ENCODE results near the gene CROCC2. TPM values are rescaled to one million over a fixed set of nuclear protein-coding genes. Genes with fewer than 3 reads are reported as not detected.

Gene CROCC2
- total RNA-seq, 1 experiment from 2014 or later, result not detected

GRCh38 chr2:240982821-240983281, 76.7 kb downstream of the CROCC2 start:
- DNase-seq (ENCODE audit: extremely low read depth, low read depth), result no peak

GRCh38 chr2:240983361-240983995, 77.3 kb downstream of the CROCC2 start:
- DNase-seq (ENCODE audit: extremely low read depth, low read depth), result peak; percentile 24

DNA sequence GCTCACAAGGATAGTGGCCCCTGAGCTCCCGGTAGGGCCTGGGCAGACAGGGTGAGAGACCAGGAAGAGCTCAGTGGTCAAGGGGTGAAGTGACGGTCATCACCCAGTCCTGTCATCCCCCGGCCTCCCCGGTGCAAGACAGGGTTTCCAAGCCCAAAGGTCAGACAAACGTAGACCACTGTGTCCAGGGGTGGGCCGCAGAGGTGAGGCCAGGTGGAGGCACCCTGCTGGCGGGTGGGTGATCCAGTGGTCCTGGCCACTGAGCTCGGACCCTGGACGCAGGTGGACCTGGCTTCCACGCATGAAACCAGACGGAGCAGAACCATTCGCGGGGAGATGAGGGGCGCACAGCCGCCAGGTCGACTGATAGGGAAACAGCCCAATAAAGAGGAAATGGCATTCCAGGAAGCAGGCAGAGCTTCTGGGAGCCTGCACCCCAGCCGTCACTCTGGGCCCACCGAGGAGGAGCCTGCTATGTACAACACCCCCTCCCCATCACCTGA, 77.9 kb downstream of the CROCC2 start:
- DNase-seq (ENCODE audit: extremely low read depth, low read depth), result no peak

DNA sequence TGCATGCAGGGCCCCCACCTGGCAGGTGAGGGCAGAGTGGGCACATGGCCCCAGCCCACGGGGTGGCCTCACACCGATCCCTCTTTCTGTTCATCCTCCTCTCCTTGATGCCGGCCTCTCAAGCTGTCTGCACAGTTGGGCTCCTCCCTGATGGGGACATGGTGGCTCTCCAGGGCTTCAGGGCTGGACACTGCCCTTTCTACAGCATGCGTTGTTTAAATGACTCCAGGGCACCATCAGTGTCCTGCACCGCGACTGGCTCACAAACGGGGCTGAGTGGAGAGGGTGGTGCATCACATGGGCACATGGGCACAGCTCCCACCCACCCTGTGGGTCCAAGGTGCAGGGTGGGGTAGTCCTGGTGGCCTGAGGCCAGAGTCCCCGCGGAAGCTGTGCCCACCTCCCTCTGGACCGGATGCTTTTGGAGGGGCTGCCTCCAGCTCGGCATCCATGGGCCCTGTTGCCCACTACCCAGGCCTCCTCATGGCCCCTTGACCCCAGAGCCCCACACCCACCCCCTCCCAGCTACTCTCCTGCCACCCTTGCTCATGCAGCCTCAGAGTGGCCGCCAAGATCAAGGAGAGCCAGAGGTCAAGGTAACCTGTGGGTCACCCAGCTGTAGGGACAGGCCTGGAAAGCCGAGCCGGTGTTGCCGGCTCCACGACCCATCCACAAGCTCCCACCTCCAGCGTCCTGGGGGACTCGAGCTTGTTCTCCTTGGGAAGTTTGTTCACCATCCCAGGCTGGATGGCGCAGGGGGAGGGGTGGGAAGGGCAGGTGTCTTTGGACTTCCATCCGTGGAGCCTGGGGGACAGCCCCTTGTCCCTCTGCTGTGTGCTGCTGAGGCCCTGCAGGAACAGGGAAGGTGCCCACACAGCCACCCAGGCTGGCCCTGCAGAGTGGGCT, 80.0 kb downstream of the CROCC2 start:
- DNase-seq (ENCODE audit: extremely low read depth, low read depth), result no peak

GRCh38 chr2:240986787-240987411, 80.8 kb downstream of the CROCC2 start:
- DNase-seq (ENCODE audit: extremely low read depth, low read depth), result no peak

DNA sequence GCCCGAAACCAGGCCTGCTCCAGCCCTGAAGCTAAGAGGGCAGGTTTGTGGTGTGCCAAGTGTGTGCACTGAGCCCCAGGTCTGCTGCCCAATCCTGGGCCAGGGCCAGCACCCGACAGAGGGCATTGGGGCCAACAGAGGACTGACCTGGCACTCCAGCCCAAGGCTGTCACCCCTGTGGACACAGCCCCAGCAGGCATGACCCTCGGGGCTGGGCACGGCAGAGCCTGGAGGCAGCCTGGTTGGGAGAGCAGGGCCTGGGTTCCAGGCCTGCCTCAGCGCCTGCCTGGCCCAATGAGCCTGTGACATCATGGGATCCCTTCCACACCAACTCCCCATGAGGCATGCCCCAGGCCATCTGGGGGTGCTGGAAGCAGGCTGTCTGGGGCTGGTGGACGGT, 81.5 kb downstream of the CROCC2 start:
- no peak for DNase-seq (ENCODE audit: extremely low read depth, low read depth)

DNA sequence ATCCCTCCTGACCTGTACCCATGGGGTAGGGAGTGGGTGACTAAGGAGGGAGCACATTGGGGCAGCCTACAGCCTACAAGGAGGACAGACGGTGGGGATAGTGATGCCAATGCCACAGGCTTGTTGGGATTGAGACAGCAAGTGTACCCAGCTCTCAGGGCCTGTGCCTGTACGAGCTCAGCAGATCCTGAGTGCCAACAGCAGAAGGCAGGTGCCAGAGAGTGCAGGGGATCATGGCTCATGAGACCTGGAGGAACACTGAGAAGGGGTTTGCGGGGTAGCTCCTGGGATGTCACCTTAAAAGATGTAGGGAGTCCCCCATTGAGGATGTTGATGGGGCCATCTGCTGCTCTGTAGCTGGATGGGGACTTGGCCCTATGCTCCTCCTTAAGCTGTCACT, 82.0 kb downstream of the CROCC2 start:
- no peak for DNase-seq (ENCODE audit: extremely low read depth, low read depth)

GRCh38 chr2:240988571-240989271, 82.6 kb downstream of the CROCC2 start:
- DNase-seq (ENCODE audit: extremely low read depth, low read depth), result no peak

GRCh38 chr2:240989451-240990265, 83.5 kb downstream of the CROCC2 start:
- peak; percentile 48 for DNase-seq (ENCODE audit: extremely low read depth, low read depth)

- no peak for DNase-seq (ENCODE audit: extremely low read depth, low read depth)
Observed at GRCh38 chr2:240990266-240990529, 84.1 kb downstream of the CROCC2 start.

GRCh38 chr2:240990726-240991377, 84.7 kb downstream of the CROCC2 start:
- DNase-seq (ENCODE audit: extremely low read depth, low read depth), result no peak

DNA sequence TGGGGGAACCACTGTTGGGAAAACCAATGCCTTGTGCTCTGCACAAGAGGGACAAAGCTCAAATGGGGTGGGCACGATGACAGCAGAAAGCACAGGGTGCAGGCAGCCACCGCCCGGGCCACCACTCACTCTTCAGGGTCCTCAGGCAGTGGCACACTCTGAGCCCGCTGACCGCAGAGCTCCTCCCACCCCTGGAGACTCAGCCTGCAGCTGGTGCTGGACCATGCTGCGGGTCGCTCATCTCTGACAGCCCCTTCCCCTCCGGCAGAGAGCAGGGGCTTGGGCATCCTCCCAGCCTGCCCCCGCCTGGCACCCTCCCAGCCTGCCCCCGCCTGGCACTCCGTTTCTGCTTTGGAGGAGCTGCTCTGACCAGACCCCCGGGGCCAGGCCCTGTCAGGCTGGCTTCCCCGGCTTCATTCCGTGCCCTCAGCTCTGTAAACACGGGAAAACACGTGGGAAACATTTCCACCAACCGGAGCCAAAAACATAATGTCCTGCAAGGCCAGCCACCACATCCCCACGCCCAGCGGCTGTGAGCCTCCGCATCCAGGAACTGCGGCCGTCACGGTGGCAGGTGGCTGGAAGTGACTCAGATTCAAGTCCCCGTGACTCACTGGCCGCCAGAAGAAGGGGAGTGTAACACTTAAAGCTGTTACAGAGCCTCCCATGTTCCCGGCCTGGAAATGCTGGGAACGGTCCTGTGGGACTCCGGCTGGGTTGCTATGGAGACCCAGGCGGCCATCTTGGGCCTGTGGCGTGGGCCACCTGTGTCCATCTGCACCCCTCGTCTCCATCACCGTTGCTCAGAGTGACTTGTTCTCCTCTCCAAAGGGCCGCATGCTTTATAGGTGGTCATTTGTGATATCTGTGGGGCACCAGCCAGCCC, 85.5 kb downstream of the CROCC2 start:
- DNase-seq (ENCODE audit: extremely low read depth, low read depth), result peak; percentile 50

DNA sequence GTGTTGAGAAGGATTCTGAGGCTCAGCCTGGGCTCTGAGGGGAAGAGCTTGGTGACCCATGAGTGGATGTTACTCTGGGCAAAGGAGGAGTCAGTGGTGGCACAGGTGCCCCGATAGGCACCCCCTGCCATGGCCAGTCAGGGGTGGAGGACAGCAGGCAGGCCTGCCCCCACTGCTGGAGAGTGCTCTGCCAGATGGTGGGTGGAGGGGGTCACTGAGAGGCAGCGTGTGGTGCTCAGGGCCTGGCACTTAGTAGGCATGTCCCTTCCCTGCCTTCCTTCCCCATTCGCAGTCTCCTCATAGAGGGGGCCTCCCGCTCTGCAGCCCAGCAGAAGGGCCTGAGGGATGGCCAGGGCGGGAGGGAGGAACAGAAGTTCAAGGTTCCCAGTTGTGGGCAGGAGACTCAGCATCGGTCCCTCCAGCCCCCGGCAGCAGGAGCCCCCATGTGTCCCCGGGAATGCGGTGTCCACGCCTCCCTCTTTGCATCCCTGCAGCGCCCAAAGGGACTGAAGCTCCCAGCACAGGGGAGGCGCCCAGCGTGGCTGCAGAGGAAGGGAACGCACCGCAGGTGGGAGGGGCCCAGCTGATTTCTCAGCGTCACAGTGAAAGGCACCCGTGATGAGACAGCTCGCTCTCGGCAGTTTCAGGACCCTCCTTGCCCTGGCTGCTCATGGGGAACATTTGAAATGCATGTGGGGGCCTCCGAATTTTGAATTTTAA, 86.6 kb downstream of the CROCC2 start:
- no peak for DNase-seq (ENCODE audit: extremely low read depth, low read depth)

DNA sequence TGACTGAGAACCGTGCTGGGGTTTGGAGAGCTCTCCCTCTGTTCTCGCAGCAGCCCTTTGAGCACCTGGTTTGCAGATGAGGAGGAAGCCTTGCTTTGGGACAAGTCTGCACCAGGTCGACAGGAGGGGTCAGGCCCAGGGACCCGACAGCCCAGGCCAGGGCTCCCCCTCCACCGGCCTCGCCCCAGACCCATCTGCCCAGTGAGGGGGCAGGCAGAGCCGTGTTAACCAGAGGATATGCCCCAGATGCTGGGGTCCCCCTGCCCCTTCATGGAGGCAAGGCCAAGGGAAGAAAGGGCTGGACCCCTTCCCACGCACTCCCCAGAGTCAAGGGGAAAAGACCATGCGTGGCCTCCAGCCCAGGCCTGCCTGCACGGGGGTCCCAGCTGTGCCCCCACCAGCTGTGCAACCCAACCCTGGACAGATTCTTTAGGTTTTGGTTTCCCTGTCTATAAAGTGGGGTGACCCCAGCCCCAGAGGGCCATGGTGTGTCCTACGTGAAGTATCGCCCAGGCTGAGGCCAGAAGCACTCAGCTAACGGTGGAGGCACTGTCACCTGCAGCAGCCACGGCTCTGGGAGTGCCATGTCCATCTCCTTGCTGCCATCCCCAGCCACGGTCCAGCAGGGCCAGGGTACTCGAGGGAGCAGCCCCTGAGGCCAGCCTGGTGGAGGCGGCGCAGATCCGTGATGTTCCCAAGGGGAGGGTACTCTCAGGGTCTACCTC, 87.5 kb downstream of the CROCC2 start:
- no peak for DNase-seq (ENCODE audit: extremely low read depth, low read depth)

DNA sequence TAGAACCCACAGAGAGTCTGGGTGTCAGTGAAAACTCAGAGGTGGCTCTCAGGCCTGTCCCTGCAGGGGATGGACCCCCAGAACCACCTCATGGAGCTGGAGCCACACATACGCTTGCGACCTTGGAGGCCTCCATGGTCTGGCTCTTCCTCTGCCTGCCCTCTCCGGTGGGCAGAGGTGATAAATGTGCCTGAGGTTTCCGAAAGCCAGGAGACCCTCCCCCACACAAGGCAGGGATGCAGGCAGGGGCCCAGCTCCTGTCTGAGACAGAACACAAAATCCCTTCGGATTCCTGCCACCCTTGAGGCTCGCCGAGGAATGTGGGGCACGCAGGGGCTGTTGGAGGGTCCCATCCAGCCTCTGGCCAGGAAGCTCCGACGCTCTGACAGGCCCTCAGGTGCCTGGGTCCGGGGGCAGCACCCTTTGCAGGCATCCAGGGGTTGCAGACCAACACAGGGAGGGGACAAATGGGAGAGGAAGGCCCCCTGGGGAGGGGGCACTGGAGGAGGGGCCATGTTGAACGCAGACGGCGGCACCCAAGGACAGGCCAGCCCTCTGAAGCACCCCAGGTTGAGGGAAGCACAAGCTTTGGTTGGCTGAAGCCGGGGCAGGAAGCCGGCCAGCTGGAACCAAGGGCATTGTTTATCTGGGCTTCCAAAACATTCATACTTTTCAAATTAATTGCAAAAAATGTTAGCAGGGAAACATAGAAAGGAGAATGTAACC, 88.2 kb downstream of the CROCC2 start:
- no peak for DNase-seq (ENCODE audit: extremely low read depth, low read depth)

Measured in NCI-H460 (cell line).